HG02885 (cell line): Measurements from ENCODE around the gene VPREB3.

Experiments
- ATAC-seq: cut with Tn5 transposase; IDR thresholded peaks from one replicate; pipeline ENCODE4 v1.9.1; 2021; ENCODE audit warnings: mild to moderate bottlenecking; ENCODE audit not compliant: unreplicated experiment, poor library complexity

The VPREB3 gene

GRCh38 chr22:23705358-23705757 is 48.9 kb downstream of the VPREB3 start:
- no peak for ATAC-seq

- ATAC-seq = no peak
These were observed 49.4 kb downstream of the VPREB3 start for GRCh38 chr22:23704829-23705228.

GRCh38 chr22:23704062-23704461 is 50.2 kb downstream of the VPREB3 start:
- no peak for ATAC-seq
